Tibial nerve (tissue), 4 donors: ENCODE results near the gene C1orf141.

Source experiments
- CTCF ChIP-seq, 5 experiments: fragments of 200-600 bp in 3 of 5; fragments of 450-650 bp in 2 of 5; sonication (generic) in 3 of 5; IDR thresholded peaks; one replicate each; pipeline ENCODE4 v1.5.1; 2016 to 2019; ENCODE audit warnings: antibody characterized with exemption in 5 of 5, mild to moderate bottlenecking in 3 of 5, moderate library complexity in 2 of 5
- EP300 ChIP-seq, 2 donors: sonication (generic); formaldehyde crosslinking; IDR thresholded peaks; one replicate each; pipeline ENCODE4 v1.6.1; 2017; ENCODE audit warnings: antibody characterized with exemption in 2 of 2, mild to moderate bottlenecking in 1 of 2
- POLR2A ChIP-seq, 2 donors: fragments of 450-650 bp; IDR thresholded peaks; one replicate each; pipeline ENCODE4 v1.6.1; 2017; ENCODE audit warnings: antibody characterized with exemption in 2 of 2, mild to moderate bottlenecking in 2 of 2, moderate library complexity in 2 of 2

- no peak for TF ChIP-seq CTCF (IDR thresholded peaks at IDR 0.05)
- no peak for TF ChIP-seq EP300 (IDR thresholded peaks at IDR 0.05)
- no peak for TF ChIP-seq POLR2A (IDR thresholded peaks at IDR 0.05)
Observed at GRCh38 chr1:67146101-67146500, 11.3 kb upstream of the C1orf141 start.
